ENCODE results near the gene PRMT5.

- TF ChIP-seq POLR2A (IDR thresholded peaks at IDR 0.05; ENCODE audit: low read length) (no peak), GATA1 (IDR thresholded peaks at IDR 0.05; ENCODE audit: low read depth, low read length) (no peak)
These were observed 6.0 kb upstream of the PRMT5 start for GRCh38 chr14:22935156-22935555.

All from erythroblast (primary cell).